NOMO-1 treated with dmso at 0.1 percent for 144 hours (cell line): ENCODE data around the gene CTNNA2.
"Not testable (repeated sequence)": the region's sequence is repeated elsewhere in the genome, so short reads cannot be mapped to it uniquely, and the experiment has no call there.

Experiments
- DNase-seq: peaks from one replicate; lab custom pipeline; 2025; ENCODE audit not compliant: unreplicated experiment; lab: John Stamatoyannopoulos, UW

Gene CTNNA2

GRCh38 chr2:80126596-80127189 lies 613.8 kb downstream of the CTNNA2 start:
- DNase-seq: no peak

- no peak for DNase-seq
Observed at GRCh38 chr2:80128080-80128479, 615.2 kb downstream of the CTNNA2 start.

- DNase-seq: no peak
Observed at GRCh38 chr2:80132281-80132680, 619.4 kb downstream of the CTNNA2 start.

- no peak for DNase-seq
Observed at GRCh38 chr2:80135001-80135400, 622.1 kb downstream of the CTNNA2 start.

- no peak for DNase-seq
Observed at GRCh38 chr2:80136338-80136737, 623.5 kb downstream of the CTNNA2 start.

GRCh38 chr2:80139001-80139400 lies 626.1 kb downstream of the CTNNA2 start:
- DNase-seq: no peak

GRCh38 chr2:80141007-80141726 lies 628.3 kb downstream of the CTNNA2 start:
- no peak for DNase-seq

GRCh38 chr2:80145499-80145898 lies 632.6 kb downstream of the CTNNA2 start:
- DNase-seq: no peak

- DNase-seq: not testable (repeated sequence)
Observed at GRCh38 chr2:80146757-80147156, 633.9 kb downstream of the CTNNA2 start.

GRCh38 chr2:80147690-80148089 lies 634.8 kb downstream of the CTNNA2 start:
- DNase-seq: no peak

GRCh38 chr2:80148906-80149305 lies 636.1 kb downstream of the CTNNA2 start:
- no peak for DNase-seq

- DNase-seq: no peak
Observed at GRCh38 chr2:80149991-80150390, 637.1 kb downstream of the CTNNA2 start.

GRCh38 chr2:80151248-80151647 lies 638.4 kb downstream of the CTNNA2 start:
- DNase-seq: no peak

GRCh38 chr2:80151651-80152050 lies 638.8 kb downstream of the CTNNA2 start:
- no peak for DNase-seq

GRCh38 chr2:80153151-80153550 lies 640.3 kb downstream of the CTNNA2 start:
- no peak for DNase-seq

GRCh38 chr2:80153768-80154167 lies 640.9 kb downstream of the CTNNA2 start:
- no peak for DNase-seq

GRCh38 chr2:80154231-80154915 lies 641.5 kb downstream of the CTNNA2 start:
- DNase-seq: no peak

- no peak for DNase-seq
Observed at GRCh38 chr2:80164375-80164774, 651.5 kb downstream of the CTNNA2 start.

GRCh38 chr2:80166483-80167171 lies 653.8 kb downstream of the CTNNA2 start:
- no peak for DNase-seq

- no peak for DNase-seq
Observed at GRCh38 chr2:80167284-80167808, 654.5 kb downstream of the CTNNA2 start.

GRCh38 chr2:80168037-80168436 lies 655.2 kb downstream of the CTNNA2 start:
- DNase-seq: no peak
